ENCODE data around the gene HTR3A.

The HTR3A gene

DNA sequence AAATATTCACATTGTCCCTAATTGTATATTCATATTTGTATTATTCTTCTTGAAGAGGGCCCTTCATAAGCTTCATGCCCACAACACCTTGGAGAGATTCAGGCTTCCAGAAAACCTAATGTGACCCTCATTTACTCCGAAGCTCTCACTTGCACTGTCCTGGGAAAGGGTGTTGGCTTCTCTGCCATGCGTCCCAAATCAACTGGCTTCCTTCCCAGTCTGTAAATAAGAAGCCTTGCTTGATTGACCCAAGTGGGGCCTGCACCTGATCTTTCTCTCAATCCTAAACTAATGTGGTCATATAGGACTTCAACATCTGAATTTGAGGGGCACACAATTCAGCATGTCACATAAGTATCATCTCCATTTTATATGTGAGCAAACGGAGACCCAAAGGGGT is 44.1 kb downstream of the HTR3A start:
- no peaks in the 10 kb centered on the region for H3K4me1 ChIP-seq (ENCODE audit: insufficient read depth, low read length, severe bottlenecking)
- H3K9ac ChIP-seq (ENCODE audit: low read length): no peak overlapping the region
- H3K27ac ChIP-seq (ENCODE audit: low read depth, low read length, poor library complexity, severe bottlenecking): no peak overlapping the region
- H2AFZ ChIP-seq (ENCODE audit: low read length): no peak overlapping the region
- H3K9me2 ChIP-seq (ENCODE audit: low read depth, low read length): no peaks in the 10 kb centered on the region
- H3K27me3 ChIP-seq (ENCODE audit: insufficient read depth, low read length): no peaks in the 10 kb centered on the region
- no peak overlapping the region for H3K4me2 ChIP-seq (ENCODE audit: low read length)
- TF ChIP-seq EZH2 (IDR thresholded peaks at IDR 0.05; ENCODE audit: borderline replicate concordance, low read length): no peak
- TF ChIP-seq, protein P1, sequence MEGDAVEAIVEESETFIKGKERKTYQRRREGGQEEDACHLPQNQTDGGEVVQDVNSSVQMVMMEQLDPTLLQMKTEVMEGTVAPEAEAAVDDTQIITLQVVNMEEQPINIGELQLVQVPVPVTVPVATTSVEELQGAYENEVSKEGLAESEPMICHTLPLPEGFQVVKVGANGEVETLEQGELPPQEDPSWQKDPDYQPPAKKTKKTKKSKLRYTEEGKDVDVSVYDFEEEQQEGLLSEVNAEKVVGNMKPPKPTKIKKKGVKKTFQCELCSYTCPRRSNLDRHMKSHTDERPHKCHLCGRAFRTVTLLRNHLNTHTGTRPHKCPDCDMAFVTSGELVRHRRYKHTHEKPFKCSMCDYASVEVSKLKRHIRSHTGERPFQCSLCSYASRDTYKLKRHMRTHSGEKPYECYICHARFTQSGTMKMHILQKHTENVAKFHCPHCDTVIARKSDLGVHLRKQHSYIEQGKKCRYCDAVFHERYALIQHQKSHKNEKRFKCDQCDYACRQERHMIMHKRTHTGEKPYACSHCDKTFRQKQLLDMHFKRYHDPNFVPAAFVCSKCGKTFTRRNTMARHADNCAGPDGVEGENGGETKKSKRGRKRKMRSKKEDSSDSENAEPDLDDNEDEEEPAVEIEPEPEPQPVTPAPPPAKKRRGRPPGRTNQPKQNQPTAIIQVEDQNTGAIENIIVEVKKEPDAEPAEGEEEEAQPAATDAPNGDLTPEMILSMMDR (IDR thresholded peaks at IDR 0.05; ENCODE audit: low read length): no peak
- H3K79me2 ChIP-seq (ENCODE audit: insufficient read depth, low read length): no peaks in the 10 kb centered on the region
- no peaks in the 10 kb centered on the region for H3F3A ChIP-seq (ENCODE audit: insufficient read depth, low read length)
- H3K36me3 ChIP-seq (ENCODE audit: insufficient read depth, low read length): no peaks in the 10 kb centered on the region
- H3K9me3 ChIP-seq (ENCODE audit: low read length): no peaks in the 10 kb centered on the region
- H4K20me1 ChIP-seq (ENCODE audit: insufficient read depth, low read length): no peaks in the 10 kb centered on the region
- H3K4me3 ChIP-seq (ENCODE audit: low read depth, low read length, poor library complexity, severe bottlenecking): no peak overlapping the region

DNA sequence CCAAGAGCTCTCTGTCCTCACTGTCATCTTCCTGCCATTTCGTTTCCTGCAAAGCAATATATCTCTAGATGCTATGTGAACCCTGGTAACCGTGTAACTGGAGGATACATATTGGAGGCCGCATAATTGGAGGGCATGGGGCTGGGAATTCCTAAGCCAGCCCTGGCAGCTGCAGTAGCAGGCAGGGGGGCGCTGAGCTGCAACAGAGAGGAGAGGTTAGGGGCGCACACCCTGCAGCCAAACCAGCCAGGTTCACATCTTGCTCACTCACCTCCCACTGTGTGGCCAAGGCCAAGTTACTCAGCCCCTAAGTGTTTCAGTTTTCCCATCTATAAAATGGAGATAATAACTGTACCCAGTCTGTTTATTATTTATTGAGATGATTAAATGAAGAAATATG is 44.7 kb downstream of the HTR3A start:
- TF ChIP-seq, protein P1 (IDR thresholded peaks at IDR 0.05; ENCODE audit: low read length): no peak
- Histone ChIP-seq H3K4me1 (ENCODE audit: insufficient read depth, low read length, severe bottlenecking) (no peaks in the 10 kb centered on the region), H3K79me2 (ENCODE audit: insufficient read depth, low read length) (no peaks in the 10 kb centered on the region), H3K4me2 (ENCODE audit: low read length) (no peak overlapping the region), H3F3A (ENCODE audit: insufficient read depth, low read length) (no peaks in the 10 kb centered on the region), H3K27ac (ENCODE audit: low read depth, low read length, poor library complexity, severe bottlenecking) (no peak overlapping the region), H3K4me3 (ENCODE audit: low read depth, low read length, poor library complexity, severe bottlenecking) (no peak overlapping the region), H3K27me3 (ENCODE audit: insufficient read depth, low read length) (no peaks in the 10 kb centered on the region), H3K36me3 (ENCODE audit: insufficient read depth, low read length) (no peaks in the 10 kb centered on the region), H2AFZ (ENCODE audit: low read length) (no peak overlapping the region), H3K9me3 (ENCODE audit: low read length) (no peaks in the 10 kb centered on the region), H4K20me1 (ENCODE audit: insufficient read depth, low read length) (no peaks in the 10 kb centered on the region), H3K9ac (ENCODE audit: low read length) (no peak overlapping the region), H3K9me2 (ENCODE audit: low read depth, low read length) (no peaks in the 10 kb centered on the region)

DNA sequence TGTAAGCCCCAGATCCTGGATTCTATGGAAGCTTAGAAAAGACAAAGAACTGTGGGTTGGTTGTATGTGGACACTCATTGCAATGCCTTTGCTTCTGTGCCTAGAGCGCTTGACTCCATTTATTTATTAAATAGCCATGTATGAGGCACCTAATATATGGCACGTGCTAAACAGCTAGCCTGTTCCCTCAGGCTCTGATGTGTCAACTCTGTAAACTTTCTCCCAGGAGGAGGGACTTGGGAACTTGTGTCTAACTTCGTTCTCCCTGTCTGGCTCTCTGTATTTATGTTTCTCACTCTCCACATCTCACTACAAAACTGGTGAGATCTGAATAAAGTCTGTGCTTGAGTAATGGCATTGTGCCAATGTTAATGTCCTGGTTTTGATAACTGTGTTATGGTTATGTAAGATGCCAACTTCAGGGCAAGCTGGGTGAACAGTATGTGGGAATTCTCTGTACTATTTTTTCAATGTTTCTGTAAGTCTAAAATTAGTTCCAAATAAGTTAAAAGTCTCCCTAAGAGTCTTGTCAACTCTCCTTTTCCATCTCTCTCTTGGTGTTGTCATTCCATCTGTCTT is 50.5 kb downstream of the HTR3A start:
- no peaks in the 10 kb centered on the region for H3F3A ChIP-seq (ENCODE audit: insufficient read depth, low read length)
- H3K36me3 ChIP-seq (ENCODE audit: insufficient read depth, low read length): no peaks in the 10 kb centered on the region
- no peaks in the 10 kb centered on the region for H3K9me2 ChIP-seq (ENCODE audit: low read depth, low read length)
- H3K27ac ChIP-seq (ENCODE audit: low read depth, low read length, poor library complexity, severe bottlenecking): no peak overlapping the region
- no peaks in the 10 kb centered on the region for H3K9me3 ChIP-seq (ENCODE audit: low read length)
- no peak overlapping the region for H3K4me2 ChIP-seq (ENCODE audit: low read length)
- H3K27me3 ChIP-seq (ENCODE audit: insufficient read depth, low read length): no peaks in the 10 kb centered on the region
- H3K79me2 ChIP-seq (ENCODE audit: insufficient read depth, low read length): no peaks in the 10 kb centered on the region
- H3K4me3 ChIP-seq (ENCODE audit: low read depth, low read length, poor library complexity, severe bottlenecking): no peak overlapping the region
- H3K4me1 ChIP-seq (ENCODE audit: insufficient read depth, low read length, severe bottlenecking): no peaks in the 10 kb centered on the region
- TF ChIP-seq, protein P1 (IDR thresholded peaks at IDR 0.05; ENCODE audit: low read length): no peak
- no peak for TF ChIP-seq EZH2 (IDR thresholded peaks at IDR 0.05; ENCODE audit: borderline replicate concordance, low read length)
- no peak overlapping the region for H3K9ac ChIP-seq (ENCODE audit: low read length)
- no peak overlapping the region for H2AFZ ChIP-seq (ENCODE audit: low read length)
- no peaks in the 10 kb centered on the region for H4K20me1 ChIP-seq (ENCODE audit: insufficient read depth, low read length)

Measured in OCI-LY1 (cell line).